GM10266 (cell line): ENCODE data around the gene DDX10.

Experiments
- DNase-seq: peaks from one replicate; pipeline ENCODE4 v3.0.0; 2012; ENCODE audit errors: extremely low spot score
- TF ChIP-seq, protein P1 (sequence below): IDR thresholded peaks from 2 replicates; pipeline ENCODE4 v1.5.1; 2012; ENCODE audit warnings: mild to moderate bottlenecking, low read depth; ENCODE audit not compliant: control insufficient read depth, insufficient read depth; ENCODE audit errors: missing control alignments

The DDX10 gene

DNA sequence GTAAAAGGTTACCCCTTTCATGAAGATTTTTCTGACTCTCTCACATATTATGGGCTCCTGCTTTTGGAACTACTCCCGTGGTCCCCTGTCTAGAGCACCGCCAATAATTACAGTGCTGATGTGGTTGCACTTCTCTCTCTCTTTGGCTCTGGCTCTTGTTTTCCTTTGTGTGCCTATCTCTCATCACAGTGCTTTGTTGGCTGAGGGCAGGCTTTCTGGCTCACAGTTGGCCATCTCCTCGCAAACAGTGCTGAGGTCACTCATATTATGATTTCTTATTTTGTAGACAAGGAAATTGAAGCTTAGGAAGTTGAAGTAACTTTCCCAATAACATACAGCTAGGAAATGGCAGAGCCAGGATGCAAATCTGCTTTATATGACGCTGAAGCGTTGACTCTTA is 192.5 kb downstream of the DDX10 start:
- TF ChIP-seq, protein P1, sequence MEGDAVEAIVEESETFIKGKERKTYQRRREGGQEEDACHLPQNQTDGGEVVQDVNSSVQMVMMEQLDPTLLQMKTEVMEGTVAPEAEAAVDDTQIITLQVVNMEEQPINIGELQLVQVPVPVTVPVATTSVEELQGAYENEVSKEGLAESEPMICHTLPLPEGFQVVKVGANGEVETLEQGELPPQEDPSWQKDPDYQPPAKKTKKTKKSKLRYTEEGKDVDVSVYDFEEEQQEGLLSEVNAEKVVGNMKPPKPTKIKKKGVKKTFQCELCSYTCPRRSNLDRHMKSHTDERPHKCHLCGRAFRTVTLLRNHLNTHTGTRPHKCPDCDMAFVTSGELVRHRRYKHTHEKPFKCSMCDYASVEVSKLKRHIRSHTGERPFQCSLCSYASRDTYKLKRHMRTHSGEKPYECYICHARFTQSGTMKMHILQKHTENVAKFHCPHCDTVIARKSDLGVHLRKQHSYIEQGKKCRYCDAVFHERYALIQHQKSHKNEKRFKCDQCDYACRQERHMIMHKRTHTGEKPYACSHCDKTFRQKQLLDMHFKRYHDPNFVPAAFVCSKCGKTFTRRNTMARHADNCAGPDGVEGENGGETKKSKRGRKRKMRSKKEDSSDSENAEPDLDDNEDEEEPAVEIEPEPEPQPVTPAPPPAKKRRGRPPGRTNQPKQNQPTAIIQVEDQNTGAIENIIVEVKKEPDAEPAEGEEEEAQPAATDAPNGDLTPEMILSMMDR: no peak

GRCh38 chr11:108858622-108859021 is 193.8 kb downstream of the DDX10 start:
- TF ChIP-seq, protein P1: no peak

More for the DNA sequence above, 192.5 kb downstream of the DDX10 start:
- no peak for DNase-seq

GRCh38 chr11:108859510-108859909 is 194.6 kb downstream of the DDX10 start:
- TF ChIP-seq, protein P1: no peak
- DNase-seq: no peak

More at GRCh38 chr11:108858622-108859021, 193.8 kb downstream of the DDX10 start:
- no peak for DNase-seq

DNA sequence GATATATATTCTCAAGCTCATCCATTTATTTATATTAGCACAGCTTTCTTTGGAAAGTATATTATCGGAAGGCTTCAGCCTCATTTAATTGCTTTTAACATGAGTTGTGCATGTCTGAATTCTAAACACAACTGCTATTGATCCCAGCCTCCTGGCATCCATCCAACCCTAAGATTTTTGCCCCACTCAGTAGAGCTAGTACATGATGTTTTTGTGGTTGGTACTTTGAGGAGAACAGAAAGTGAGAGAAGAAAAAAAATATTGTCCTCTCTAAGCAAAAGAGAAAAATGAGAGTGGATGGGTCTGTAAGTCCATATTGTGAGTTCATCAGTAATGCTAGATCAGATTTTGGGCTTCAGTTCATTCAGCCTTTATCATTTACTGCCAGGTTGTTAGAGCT is 198.7 kb downstream of the DDX10 start:
- TF ChIP-seq, protein P1: no peak
- peak; percentile 3 for DNase-seq

GRCh38 chr11:108865406-108865805 is 200.5 kb downstream of the DDX10 start:
- TF ChIP-seq, protein P1: no peak
- no peak for DNase-seq

DNA sequence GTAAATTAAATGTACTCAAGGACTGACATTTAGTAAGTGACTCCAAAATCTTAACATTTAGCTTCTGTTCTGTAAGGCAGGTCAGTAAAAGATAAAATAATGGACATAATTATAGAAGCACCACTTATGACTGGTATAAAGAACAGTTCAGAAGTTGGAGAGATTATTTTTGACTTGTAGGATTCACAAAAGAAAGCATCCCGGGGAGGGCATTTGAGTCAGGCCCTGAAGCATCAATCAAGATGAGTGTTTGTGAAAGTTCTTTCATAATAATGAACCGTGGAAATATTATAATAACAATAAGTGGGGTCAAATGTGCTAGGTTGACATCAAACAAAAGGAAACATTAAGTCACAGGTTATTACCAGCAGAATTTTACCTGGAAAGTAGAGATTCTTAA is 201.9 kb downstream of the DDX10 start:
- TF ChIP-seq, protein P1: no peak

GRCh38 chr11:108870373-108871020 is 205.6 kb downstream of the DDX10 start:
- TF ChIP-seq, protein P1: no peak
- no peak for DNase-seq

More for the DNA sequence above, 201.9 kb downstream of the DDX10 start:
- DNase-seq: no peak
